Panc1 (cell line): ENCODE data around the gene TMEM163.

Source experiments
- CTCF ChIP-seq: fragments of 450-650 bp; IDR thresholded peaks from 2 replicates; pipeline ENCODE4 v1.5.1; 2017; ENCODE audit warnings: mild to moderate bottlenecking
- POLR2AphosphoS5 ChIP-seq: IDR thresholded peaks from 2 replicates; pipeline ENCODE4 v1.6.1; 2012; ENCODE audit warnings: mild to moderate bottlenecking, low read depth, low read length, moderate library complexity

GRCh38 chr2:134540990-134541389 is 177.8 kb downstream of the TMEM163 start:
- no peak for TF ChIP-seq POLR2AphosphoS5
- no peak for TF ChIP-seq CTCF
